Smooth muscle cell of the umbilical artery (primary cell): Measurements from ENCODE around the gene SCGB2B2. TPM values are rescaled to one million over a fixed set of nuclear protein-coding genes. Genes with fewer than 3 reads are reported as not detected.

Experiments
- total RNA-seq: library from RNA; depleted of rRNA; stranded (reverse); fragments of >200 nt; gene quantifications from 2 replicates; pipeline ENCODE4 v1.2.3, GENCODE V29; 2014

The SCGB2B2 gene, protein sequence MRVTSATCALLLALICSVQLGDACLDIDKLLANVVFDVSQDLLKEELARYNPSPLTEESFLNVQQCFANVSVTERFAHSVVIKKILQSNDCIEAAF
- total RNA-seq, result 0.05 TPM in 1 of 2 replicates, not detected in the other

DNA sequence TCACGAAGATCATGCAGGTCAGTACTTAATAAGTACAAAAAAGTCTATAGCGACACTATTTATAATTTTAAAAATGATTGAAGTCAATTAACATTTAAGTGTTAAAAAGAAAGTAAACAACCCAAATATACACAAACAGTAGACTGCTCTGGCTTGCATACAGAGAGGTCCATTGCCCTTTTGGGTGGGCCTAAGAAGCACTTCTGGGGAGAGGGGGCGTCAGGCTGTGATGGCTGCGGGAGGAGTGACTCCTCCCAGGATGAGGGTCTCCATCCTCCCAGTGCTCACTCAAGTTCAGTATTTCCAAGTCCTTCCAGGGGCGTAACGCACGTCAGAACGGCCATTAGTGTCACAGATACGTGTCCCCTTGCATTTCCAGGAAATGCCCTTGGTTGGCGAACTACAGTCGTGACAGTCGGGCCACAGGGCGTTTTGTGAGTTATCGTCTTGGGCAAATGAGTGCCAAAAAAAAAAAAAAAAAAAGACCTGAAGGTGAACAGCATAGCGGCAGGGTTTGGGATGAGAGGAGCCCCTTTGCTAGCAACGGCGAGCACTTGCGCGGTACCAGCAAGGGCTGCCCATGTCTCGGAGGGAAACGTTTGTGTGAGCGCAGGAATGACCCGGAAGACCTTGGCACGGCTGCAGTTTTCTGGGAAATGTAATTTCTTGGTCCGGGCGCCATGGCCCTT, at the start of gene SCGB2B2:
Gene SCGB2B2, minus strand, starts transcription at position 463 of the 689 bp plus-strand sequence. CDS start 82,596 bp downstream, outside the sequence.

DNA sequence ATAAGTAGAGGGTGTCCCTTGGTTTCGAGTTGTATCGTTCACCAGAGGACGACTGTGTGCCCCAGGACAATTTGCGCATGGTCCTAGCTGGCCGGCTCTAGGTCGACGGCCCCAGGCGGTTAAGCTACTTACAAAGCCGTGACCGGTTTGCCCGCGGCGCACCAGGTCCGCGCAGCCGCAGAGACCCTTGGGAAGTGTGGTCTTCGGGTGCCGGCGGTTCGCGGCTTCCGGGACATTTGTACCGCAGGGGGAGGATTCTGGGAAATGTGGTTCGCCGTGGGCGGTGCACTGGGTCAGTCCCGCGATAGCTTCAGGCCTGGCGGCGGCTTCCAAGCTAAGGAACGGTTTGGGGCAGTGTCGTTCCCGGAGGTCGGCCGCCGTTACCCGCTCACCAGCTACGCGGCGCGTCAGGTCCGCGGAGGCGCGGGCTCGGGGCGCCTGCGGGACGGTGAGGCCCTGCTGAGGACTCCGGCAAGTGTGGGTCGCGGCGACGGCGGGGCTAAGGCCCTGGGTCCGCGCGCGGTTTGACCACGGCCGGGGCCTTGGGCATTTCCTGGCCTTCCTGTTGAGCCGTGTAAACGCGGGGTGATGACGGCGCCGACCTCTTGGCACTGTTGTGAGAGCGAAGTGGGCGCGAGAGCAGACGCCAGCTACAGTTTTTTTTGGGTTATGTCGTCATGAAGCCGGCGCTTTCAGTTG, 576 bp upstream of the SCGB2B2 start, which contains the start of gene ZNF302:
Gene ZNF302, plus strand, starts transcription at position 293 of the 699 bp plus-strand sequence. CDS start 1,127 bp downstream, outside the sequence.

Other genes with a start within 250 kb of the SCGB2B2 start
- 145 and 226 TPM in 2 replicates for gene UBA2, start 248.8 kb downstream of the SCGB2B2 start, total RNA-seq
- gene WTIP, start 195.4 kb downstream of the SCGB2B2 start, total RNA-seq, result 42.5 and 46.4 TPM in 2 replicates
- 13.4 and 17.2 TPM in 2 replicates for gene ZNF302, start 519 bp upstream of the SCGB2B2 start, total RNA-seq
- 10.1 and 24.9 TPM in 2 replicates for gene ZNF181, start 57.1 kb upstream of the SCGB2B2 start, total RNA-seq
- 5.1 and 7.7 TPM in 2 replicates for gene ZNF599, start 96.1 kb upstream of the SCGB2B2 start, total RNA-seq
- 3.1 and 3.9 TPM in 2 replicates for gene ZNF30, start 249.7 kb upstream of the SCGB2B2 start, total RNA-seq